Activated naive CD8-positive, alpha-beta T cell treated with anti-CD3 and anti-CD28 coated beads, Interleukin-2, amount 50 U/mL, for 24 hours (primary cell): ENCODE data around the gene SOX2.
"Not testable (repeated sequence)": the region's sequence is repeated elsewhere in the genome, so short reads cannot be mapped to it uniquely, and the experiment has no call there.

ENCODE experiments used
- ATAC-seq: fragments of 150-1000 bp; cut with Tn5 transposase; one replicate; pipeline ENCODE4 v1.10.0; 2021
- DNase-seq: peaks from one replicate; pipeline ENCODE4 v3.0.0; 2021
- H3K27ac Mint-ChIP-seq: one replicate; pipeline ENCODE4 v1.8.0; 2021; ENCODE audit warnings: mild to moderate bottlenecking, mixed read lengths
- H3K27me3 Mint-ChIP-seq: one replicate; pipeline ENCODE4 v1.8.0; 2021; ENCODE audit warnings: mixed read lengths
- H3K36me3 Mint-ChIP-seq: one replicate; pipeline ENCODE4 v1.8.0; 2021; ENCODE audit warnings: low read depth, mixed read lengths
- H3K4me1 Mint-ChIP-seq: one replicate; pipeline ENCODE4 v1.8.0; 2021; ENCODE audit warnings: mixed read lengths
- H3K4me3 Mint-ChIP-seq: one replicate; pipeline ENCODE4 v1.8.0; 2021; ENCODE audit warnings: mild to moderate bottlenecking, moderate library complexity, mixed read lengths
- H3K9me3 Mint-ChIP-seq: one replicate; pipeline ENCODE4 v1.8.0; 2021; ENCODE audit warnings: mixed read lengths

The SOX2 gene

DNA sequence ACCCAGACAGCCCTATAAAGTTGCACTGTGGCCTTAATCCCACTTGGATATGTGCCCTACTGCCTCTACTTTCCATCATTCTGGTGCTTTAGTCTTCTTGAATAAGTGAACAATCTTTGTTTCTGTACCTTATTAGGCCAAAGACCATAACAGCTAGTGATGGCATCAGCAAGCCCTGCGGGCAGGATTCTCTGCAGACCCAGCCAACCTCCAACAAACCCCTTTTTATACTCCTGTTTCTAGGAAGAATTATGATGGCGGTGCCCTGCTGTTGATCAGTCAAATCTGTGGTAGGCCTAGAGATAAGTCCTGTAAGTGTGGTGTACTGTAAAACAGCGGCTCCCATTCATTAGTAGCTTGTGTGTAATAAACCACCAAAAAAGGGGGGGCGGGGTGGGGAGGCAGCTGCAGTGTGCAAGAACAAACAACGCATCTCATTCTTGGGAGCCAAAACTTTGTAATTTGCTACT, 40.5 kb downstream of the SOX2 start:
- no peaks in the 10 kb centered on the region for H3K4me1 Mint-ChIP-seq
- no peaks in the 10 kb centered on the region for H3K9me3 Mint-ChIP-seq
- ATAC-seq, result no peak

DNA sequence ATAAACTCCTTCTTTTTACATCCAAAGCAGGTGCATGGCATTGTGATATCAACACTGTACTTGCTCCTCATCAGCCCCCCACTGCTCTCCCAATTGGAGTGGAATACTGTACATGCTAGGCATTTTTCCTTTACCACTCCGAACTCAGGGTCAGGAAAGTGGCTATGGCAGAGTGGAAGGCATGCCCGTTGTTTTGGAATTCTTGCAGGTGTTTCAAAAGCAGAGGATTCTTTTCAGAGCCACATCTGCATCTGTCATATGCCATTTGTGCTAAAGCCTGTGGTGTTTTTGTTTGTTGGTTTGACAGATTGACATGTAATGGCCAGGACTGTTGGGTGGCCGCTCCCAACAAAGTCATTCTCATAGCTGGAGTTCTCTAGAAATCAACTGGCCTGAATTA, 41.7 kb downstream of the SOX2 start:
- no peaks in the 10 kb centered on the region for H3K4me1 Mint-ChIP-seq
- no peaks in the 10 kb centered on the region for H3K36me3 Mint-ChIP-seq

More for the DNA sequence above, 40.5 kb downstream of the SOX2 start:
- H3K27me3 Mint-ChIP-seq, result peaks cover 8% of the 10 kb centered on the region
- H3K36me3 Mint-ChIP-seq, result no peaks in the 10 kb centered on the region
- DNase-seq, result no peak
- no peak overlapping the region for H3K4me3 Mint-ChIP-seq
- no peak overlapping the region for H3K27ac Mint-ChIP-seq

DNA sequence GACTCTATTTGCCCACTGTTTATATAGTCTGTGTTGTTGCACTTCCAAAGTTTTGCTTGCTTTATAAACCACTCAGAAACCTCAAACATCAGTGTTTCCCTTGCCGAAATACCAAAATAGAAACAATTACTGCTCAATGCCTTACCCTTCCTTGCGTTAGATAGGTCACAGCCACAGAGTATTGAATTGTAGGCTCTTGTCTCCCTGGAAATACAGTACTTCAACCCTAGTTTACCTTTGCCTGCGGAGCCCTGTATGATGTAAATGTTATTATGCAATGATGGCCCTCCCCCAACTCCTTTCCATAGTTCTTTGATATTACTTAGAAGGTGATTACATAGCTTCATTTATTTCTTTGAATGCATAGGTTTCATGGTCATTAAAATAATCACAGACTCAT, 44.2 kb downstream of the SOX2 start:
- Mint-ChIP-seq H3K36me3 (no peaks in the 10 kb centered on the region), H3K4me1 (no peaks in the 10 kb centered on the region), H3K27ac (no peak overlapping the region), H3K9me3 (no peaks in the 10 kb centered on the region), H3K4me3 (no peak overlapping the region), H3K27me3 (peaks cover 3% of the 10 kb centered on the region)
- DNase-seq (no peak), ATAC-seq (no peak)

More for the DNA sequence above, 41.7 kb downstream of the SOX2 start:
- Mint-ChIP-seq H3K4me3 (no peak overlapping the region), H3K27me3 (peaks cover 8% of the 10 kb centered on the region), H3K27ac (no peak overlapping the region), H3K9me3 (no peaks in the 10 kb centered on the region)
- no peak for DNase-seq
- no peak for ATAC-seq

DNA sequence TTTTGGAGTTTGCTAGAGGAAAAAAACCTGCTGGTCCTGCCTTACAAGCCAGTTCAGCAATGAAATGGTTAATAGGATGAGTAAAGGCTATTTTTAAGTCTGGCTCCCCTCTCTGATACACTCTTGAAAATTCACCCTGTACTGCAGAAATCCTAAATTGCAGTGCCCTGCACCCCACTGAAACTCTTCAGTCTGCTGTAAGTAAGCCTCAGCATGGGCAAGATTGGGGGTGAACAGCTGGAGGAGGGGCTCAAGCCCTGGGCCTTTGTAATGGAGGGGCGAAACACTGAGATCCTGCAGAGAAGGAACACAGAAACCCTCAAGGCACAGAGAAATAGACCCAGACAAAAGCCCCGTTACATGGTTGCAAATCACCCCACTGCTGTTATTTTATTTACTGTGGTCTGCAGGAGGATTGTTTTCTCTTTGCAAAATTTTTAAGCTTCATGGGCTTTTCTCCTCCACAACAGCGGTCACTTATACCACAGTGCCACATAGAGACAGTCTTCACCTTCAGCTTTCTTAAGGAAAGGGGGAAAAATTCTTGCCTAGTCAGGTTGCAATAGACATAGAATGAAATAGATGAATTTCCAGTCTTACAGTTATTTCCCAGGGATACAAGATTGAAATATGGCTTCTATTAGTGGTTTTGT, 45.0 kb downstream of the SOX2 start:
- ATAC-seq (no peak), DNase-seq (no peak)
- H3K4me3 Mint-ChIP-seq, result no peak overlapping the region
- no peaks in the 10 kb centered on the region for H3K36me3 Mint-ChIP-seq
- peaks cover 2% of the 10 kb centered on the region for H3K27me3 Mint-ChIP-seq
- no peaks in the 10 kb centered on the region for H3K4me1 Mint-ChIP-seq
- no peak overlapping the region for H3K27ac Mint-ChIP-seq
- no peaks in the 10 kb centered on the region for H3K9me3 Mint-ChIP-seq

DNA sequence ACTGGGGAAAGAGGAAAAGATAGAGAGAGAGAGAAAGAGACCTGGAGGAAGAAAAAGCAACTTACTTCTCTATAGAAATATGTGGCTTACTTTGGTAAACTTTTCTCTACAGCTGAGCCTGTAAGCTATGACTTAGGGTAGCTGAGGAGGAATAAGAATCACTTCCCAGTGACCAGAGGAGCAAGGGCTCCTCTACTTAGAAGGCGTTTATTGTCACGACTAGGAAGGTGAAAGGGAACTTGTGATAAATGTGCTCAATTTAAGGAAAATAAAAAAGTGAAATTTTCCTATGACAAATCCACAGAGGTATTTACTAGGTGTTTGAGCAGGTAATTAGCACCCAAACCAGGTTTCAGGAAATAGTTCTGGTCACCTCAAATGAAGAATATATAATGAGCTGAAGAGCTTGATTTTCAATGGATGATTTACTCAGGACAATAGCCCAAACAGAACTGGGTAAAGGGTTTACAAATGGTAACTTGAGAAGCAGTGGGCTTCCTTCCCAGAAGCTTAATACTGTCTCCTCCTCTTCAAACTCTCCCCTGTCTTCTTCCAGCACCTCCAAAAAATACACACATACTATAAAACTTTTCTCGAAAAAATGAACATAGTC, 46.1 kb downstream of the SOX2 start:
- Mint-ChIP-seq H3K9me3 (no peaks in the 10 kb centered on the region), H3K36me3 (no peaks in the 10 kb centered on the region), H3K27me3 (peaks cover 2% of the 10 kb centered on the region)

DNA sequence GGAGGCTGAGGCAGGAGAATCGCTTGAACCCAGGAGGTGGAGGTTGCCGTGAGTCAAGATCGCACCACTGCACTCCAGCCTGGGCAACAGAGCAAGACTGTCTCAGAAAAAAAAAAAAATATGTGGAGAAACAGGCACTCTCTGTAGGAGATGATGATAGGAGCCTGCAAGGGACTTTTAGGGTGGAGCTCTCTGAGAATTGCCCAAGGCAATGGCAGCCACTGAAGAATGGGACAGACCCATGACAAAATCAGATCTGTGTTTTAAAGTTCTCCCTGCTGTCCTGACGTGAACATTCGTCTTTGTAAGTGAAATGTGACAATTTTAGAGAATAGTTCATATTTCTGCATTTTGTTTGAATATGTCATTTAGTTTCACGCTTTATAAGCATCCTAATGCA, 50.2 kb downstream of the SOX2 start:
- Mint-ChIP-seq H3K4me1 (no peaks in the 10 kb centered on the region), H3K27ac (no peak overlapping the region), H3K36me3 (no peaks in the 10 kb centered on the region), H3K4me3 (no peak overlapping the region), H3K9me3 (no peaks in the 10 kb centered on the region), H3K27me3 (no peaks in the 10 kb centered on the region)
- no peak for ATAC-seq
- no peak for DNase-seq

More for the DNA sequence above, 46.1 kb downstream of the SOX2 start:
- ATAC-seq, result no peak
- Mint-ChIP-seq H3K27ac (no peak overlapping the region), H3K4me1 (no peaks in the 10 kb centered on the region), H3K4me3 (no peak overlapping the region)
- DNase-seq, result no peak

DNA sequence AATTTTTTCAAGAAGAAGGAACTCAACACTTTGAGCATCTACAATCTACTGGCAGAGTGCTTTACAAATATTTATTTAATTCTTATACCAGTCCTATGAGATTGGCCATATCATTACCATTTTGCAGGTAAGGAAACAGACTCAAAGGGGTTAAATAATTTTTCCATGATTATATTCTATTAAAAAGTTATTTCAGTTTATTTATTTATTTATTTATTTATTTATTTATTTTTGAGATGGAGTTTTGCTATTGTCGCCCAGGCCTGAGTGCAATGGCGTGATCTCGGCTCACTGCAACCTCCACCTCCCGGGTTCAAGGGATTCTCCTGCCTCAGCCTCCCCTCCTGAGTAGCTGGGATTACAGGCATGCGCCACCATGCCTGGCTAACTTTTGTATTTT, 52.3 kb downstream of the SOX2 start:
- H3K9me3 Mint-ChIP-seq, H3K4me3 Mint-ChIP-seq, H3K27me3 Mint-ChIP-seq: not testable (repeated sequence)

More for the DNA sequence above, 52.3 kb downstream of the SOX2 start:
- not testable (repeated sequence) for ATAC-seq, DNase-seq, H3K4me1 Mint-ChIP-seq, H3K27ac Mint-ChIP-seq, H3K36me3 Mint-ChIP-seq
